Sigmoid colon (tissue), 7 donors: Measurements from ENCODE around the gene ALDH3B1. TPM values are rescaled to one million over a fixed set of nuclear protein-coding genes. Genes with fewer than 3 reads are reported as not detected.

Experiments used
- DNase-seq: peaks from one replicate; pipeline ENCODE4 v3.0.0-alpha.2; 2019
- H3K27ac ChIP-seq, 4 donors: fragments of 200-600 bp; sonication (generic); one replicate each; pipeline ENCODE4 v1.5.1; 2016 to 2019; ENCODE audit warnings: mild to moderate bottlenecking in 1 of 4
- H3K27me3 ChIP-seq, 3 donors: fragments of 200-600 bp; sonication (generic); one replicate each; pipeline ENCODE4 v1.5.1; 2019; ENCODE audit warnings: mild to moderate bottlenecking in 1 of 3
- H3K36me3 ChIP-seq, 4 donors: fragments of 200-600 bp; sonication (generic); one replicate each; pipeline ENCODE4 v1.5.1; 2016 to 2019
- H3K4me1 ChIP-seq, 4 donors: fragments of 200-600 bp; sonication (generic); one replicate each; pipeline ENCODE4 v1.5.1; 2017 to 2019
- H3K4me3 ChIP-seq, 4 donors: fragments of 200-600 bp; sonication (generic); one replicate each; pipeline ENCODE4 v1.5.1; 2017 to 2019; ENCODE audit warnings: mild to moderate bottlenecking in 2 of 4, moderate library complexity in 1 of 4
- H3K9me3 ChIP-seq, 4 donors: fragments of 200-600 bp in 3 of 4; sonication (generic) in 3 of 4; one replicate each; pipeline versions ENCODE4 v1.5.1 to v1.6.1; 2013 to 2019
- EP300 ChIP-seq, 4 donors: sonication (generic); formaldehyde crosslinking; IDR thresholded peaks; one replicate each; pipeline ENCODE4 v1.6.1; 2017; ENCODE audit warnings: antibody characterized with exemption in 4 of 4
- POLR2A ChIP-seq, 2 donors: fragments of 450-650 bp; IDR thresholded peaks; one replicate each; pipeline ENCODE4 v1.6.1; 2016; ENCODE audit warnings: antibody characterized with exemption in 2 of 2, mild to moderate bottlenecking in 2 of 2, moderate library complexity in 2 of 2
- POLR2AphosphoS5 ChIP-seq, 4 donors: sonication (generic); formaldehyde crosslinking; IDR thresholded peaks; one replicate each; pipeline ENCODE4 v1.6.1; 2017; ENCODE audit warnings: antibody characterized with exemption in 4 of 4
- WGBS, 2 donors: extraction: QIAGEN DNeasy Blood & Tissue Kit; methylation state at CpG; one replicate each; pipeline ENCODE4 v1.1.7; 2013; 5-methylcytosine and 5-hydroxymethylcytosine counted together
- intact Hi-C: fragments of 100-400 bp; cut with DNase I; formaldehyde crosslinking; loops from one replicate; pipeline ENCODE4 v1.15.1; 2023
- polyA plus RNA-seq, 3 donors: library from polyadenylated mRNA; stranded (reverse); fragments of 200-250 nt; gene quantifications; one replicate each; pipeline ENCODE4 v1.2.3, GENCODE V29; 2013
- total RNA-seq, 4 donors: library from RNA; depleted of rRNA; stranded (reverse); fragments of >200 nt; gene quantifications; one replicate each; pipeline ENCODE4 v1.1.0, GENCODE V29; 2016
- TF ChIP-seq, protein P1 (sequence below), 4 experiments: fragments of 450-650 bp in 3 of 4; fragments of 200-600 bp in 1 of 4; IDR thresholded peaks; one replicate each; pipeline ENCODE4 v1.5.1; 2016 to 2019; ENCODE audit warnings: antibody characterized with exemption in 4 of 4, mild to moderate bottlenecking in 3 of 4, moderate library complexity in 2 of 4
- donor health status: healthy with polysubstance abuse.
- donor health status: Bipolar disorder and iron deficiency.
- donor health status: healthy.

Gene ALDH3B1
- total and polyA plus RNA-seq, 7 donors, result 6.2 to 14.7 (median 10.9) TPM

DNA sequence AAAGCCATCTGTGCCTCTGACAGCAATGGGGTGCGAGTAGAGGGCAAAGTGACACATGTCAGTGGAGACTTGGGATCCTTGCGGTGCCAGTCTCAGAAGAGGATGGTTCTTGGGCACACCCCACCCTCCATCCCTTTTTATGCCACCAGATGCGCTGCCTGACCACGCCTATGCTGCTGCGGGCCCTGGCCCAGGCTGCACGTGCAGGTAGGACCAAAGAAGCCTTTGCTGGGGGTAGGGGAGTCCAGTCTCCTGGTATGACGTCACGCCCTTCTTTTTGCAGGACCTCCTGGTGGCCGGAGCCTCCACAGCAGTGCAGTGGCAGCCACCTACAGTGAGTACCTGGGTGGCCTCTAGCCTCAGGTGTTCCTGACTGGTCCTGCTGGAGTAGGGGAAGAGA, 21.9 kb downstream of the ALDH3B1 start:
- Histone ChIP-seq H3K4me1 (peaks cover 0 to 32% (median 27%) of the 10 kb centered on the region in 4 donors), H3K4me3 (peak overlapping the region in 1 of 4 donors; percentile 93), H3K36me3 (peaks cover 5 to 45% (median 23%) of the 10 kb centered on the region in 4 donors), H3K27me3 (no peaks in the 10 kb centered on the region), H3K9me3 (no peaks in the 10 kb centered on the region), H3K27ac (peak overlapping the region in 3 of 4 donors; percentile 83 to 95 (median 91))
- intact Hi-C loops, result no loop called here
- no peak for TF ChIP-seq EP300 (IDR thresholded peaks at IDR 0.05)
- 50 to 75% methylated on average over 9 of the region's 9 CpGs for WGBS, 2 donors
- DNase-seq, result no peak

DNA sequence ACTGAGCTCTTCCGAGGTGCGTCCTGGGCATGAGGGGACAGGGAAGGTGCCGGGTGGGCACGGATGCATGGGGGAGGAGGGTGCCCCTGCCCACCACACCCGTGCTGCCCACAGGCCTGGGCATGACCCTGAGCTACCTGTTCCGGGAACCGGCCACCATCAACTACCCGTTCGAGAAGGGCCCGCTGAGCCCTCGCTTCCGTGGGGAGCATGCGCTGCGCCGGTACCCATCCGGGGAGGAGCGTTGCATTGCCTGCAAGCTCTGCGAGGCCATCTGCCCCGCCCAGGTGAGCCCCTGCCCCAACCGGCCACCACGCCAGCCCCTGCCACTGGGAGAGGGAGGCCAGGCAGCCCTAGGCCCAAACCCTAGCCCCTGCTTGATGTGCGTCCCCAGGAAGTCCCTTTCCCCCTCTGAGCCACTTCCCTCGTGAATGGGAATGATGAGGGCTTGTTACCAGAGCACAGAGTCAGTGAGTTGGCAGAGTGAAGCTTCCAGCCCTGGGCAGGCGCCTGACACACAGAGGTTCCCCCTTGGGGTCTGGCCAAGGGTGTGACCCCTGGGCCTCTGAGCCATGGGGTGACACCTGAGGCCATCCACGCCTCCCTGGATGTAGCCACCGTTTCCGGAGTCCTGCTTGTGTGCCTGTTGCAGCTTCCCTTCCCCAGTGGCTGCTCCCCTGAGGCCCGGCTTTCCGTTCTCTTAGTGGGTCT, 23.0 kb downstream of the ALDH3B1 start:
- H3K9me3 ChIP-seq, result no peaks in the 10 kb centered on the region
- intact Hi-C loops, result no loop called here
- TF ChIP-seq, protein P1, sequence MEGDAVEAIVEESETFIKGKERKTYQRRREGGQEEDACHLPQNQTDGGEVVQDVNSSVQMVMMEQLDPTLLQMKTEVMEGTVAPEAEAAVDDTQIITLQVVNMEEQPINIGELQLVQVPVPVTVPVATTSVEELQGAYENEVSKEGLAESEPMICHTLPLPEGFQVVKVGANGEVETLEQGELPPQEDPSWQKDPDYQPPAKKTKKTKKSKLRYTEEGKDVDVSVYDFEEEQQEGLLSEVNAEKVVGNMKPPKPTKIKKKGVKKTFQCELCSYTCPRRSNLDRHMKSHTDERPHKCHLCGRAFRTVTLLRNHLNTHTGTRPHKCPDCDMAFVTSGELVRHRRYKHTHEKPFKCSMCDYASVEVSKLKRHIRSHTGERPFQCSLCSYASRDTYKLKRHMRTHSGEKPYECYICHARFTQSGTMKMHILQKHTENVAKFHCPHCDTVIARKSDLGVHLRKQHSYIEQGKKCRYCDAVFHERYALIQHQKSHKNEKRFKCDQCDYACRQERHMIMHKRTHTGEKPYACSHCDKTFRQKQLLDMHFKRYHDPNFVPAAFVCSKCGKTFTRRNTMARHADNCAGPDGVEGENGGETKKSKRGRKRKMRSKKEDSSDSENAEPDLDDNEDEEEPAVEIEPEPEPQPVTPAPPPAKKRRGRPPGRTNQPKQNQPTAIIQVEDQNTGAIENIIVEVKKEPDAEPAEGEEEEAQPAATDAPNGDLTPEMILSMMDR (IDR thresholded peaks at IDR 0.05), result no peak
- TF ChIP-seq EP300 (IDR thresholded peaks at IDR 0.05), result no peak
- TF ChIP-seq POLR2A (IDR thresholded peaks at IDR 0.05), result no peak
- no peaks in the 10 kb centered on the region for H3K27me3 ChIP-seq
- H3K27ac ChIP-seq, result no peak overlapping the region
- peaks cover 5 to 45% (median 23%) of the 10 kb centered on the region in 4 donors for H3K36me3 ChIP-seq
- DNase-seq, result no peak
- 94 to 95% methylated on average over 29 of the region's 29 CpGs for WGBS, 2 donors
- H3K4me3 ChIP-seq, result no peak overlapping the region
- H3K4me1 ChIP-seq, result peaks cover 0 to 40% (median 36%) of the 10 kb centered on the region in 4 donors

DNA sequence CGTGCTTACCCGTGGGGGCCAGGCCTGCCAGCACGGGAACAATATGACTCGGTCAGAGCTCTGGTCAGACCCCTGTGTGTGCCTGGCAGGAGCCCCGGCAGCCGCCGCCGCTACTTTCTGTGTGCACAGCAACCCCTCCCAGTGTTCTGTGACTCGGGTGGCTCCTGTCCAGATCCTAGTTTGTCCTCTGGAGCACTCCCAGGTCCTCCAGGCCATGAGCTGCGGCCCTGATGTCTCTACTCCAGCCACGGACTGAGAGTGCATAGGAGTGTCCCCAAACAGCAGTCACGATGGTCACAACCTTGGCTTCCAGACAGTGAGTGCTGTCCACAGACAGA, 23.6 kb downstream of the ALDH3B1 start:
- H3K4me1 ChIP-seq, result peaks cover 0 to 45% (median 41%) of the 10 kb centered on the region in 4 donors
- intact Hi-C loops, result no loop called here
- 88 to 92% methylated on average over 12 of the region's 12 CpGs for WGBS, 2 donors

DNA sequence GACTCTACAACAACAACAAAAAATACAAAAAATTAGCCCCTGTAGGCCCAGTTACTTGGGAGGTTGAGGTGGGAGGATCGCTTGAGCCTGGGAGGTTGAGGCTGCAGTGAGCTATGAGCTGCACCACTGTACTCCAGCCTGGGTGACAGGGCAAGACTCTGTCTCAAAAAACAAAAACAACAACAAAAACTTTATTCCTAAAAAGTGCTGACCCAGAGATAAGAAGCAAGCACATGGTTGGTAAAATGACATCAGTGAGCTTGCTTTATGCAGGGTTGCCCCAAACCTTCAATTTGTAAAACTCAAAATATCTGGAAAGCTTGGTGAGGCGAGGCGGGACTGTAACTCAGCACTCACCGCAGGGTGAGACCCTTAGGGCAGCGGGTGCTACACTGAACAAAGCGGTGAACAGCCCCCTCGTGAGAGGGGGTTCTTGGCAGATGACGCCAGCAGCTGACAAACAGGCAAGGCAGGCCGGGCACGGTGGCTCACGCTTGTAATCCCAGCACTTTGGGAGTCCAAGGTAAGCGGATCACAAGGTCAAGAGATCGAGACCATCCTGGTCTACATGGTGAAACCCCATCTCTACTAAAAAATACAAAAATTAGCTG, 25.2 kb downstream of the ALDH3B1 start:
- Histone ChIP-seq H3K9me3 (no peaks in the 10 kb centered on the region), H3K4me1 (peaks cover 0 to 50% (median 48%) of the 10 kb centered on the region in 4 donors), H3K27me3 (no peaks in the 10 kb centered on the region), H3K27ac (no peak overlapping the region), H3K36me3 (peaks cover 5 to 45% (median 23%) of the 10 kb centered on the region in 4 donors), H3K4me3 (no peak overlapping the region)
- no peak for TF ChIP-seq EP300 (IDR thresholded peaks at IDR 0.05)
- TF ChIP-seq, protein P1 (IDR thresholded peaks at IDR 0.05), result no peak
- no peak for TF ChIP-seq POLR2AphosphoS5 (IDR thresholded peaks at IDR 0.05)
- no peak for TF ChIP-seq POLR2A (IDR thresholded peaks at IDR 0.05)
- intact Hi-C loops, result no loop called here
- no peak for DNase-seq
- 90 to 92% methylated on average over 13 of the region's 13 CpGs for WGBS, 2 donors

More for the DNA sequence above, 23.6 kb downstream of the ALDH3B1 start:
- Histone ChIP-seq H3K36me3 (peaks cover 5 to 45% (median 23%) of the 10 kb centered on the region in 4 donors), H3K27me3 (no peaks in the 10 kb centered on the region), H3K4me3 (no peak overlapping the region), H3K27ac (no peak overlapping the region), H3K9me3 (no peaks in the 10 kb centered on the region)
- no peak for DNase-seq
- no peak for TF ChIP-seq POLR2A (IDR thresholded peaks at IDR 0.05)
- no peak for TF ChIP-seq POLR2AphosphoS5 (IDR thresholded peaks at IDR 0.05)
- TF ChIP-seq EP300 (IDR thresholded peaks at IDR 0.05), result no peak
- TF ChIP-seq, protein P1 (IDR thresholded peaks at IDR 0.05), result no peak

DNA sequence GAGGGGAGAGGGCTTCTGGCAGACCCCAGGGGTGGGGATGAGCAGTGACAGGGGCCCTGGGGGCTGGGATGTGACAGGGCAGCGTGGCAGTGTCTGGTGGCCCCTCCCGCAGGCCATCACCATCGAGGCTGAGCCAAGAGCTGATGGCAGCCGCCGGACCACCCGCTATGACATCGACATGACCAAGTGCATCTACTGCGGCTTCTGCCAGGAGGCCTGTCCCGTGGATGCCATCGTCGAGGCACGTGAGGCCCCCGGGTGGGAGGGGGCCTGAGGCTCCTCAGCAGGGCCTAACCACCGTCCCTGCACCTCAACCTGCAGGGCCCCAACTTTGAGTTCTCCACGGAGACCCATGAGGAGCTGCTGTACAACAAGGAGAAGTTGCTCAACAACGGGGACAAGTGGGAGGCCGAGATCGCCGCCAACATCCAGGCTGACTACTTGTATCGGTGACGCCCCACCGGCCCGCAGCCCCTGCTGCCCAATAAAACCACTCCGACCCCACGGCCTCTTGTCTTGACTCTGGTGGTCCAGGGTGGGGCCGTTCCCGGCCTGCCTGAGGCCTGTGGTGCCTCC, 26.1 kb downstream of the ALDH3B1 start:
- H3K4me1 ChIP-seq, result peaks cover 0 to 56% (median 52%) of the 10 kb centered on the region in 4 donors

More for the DNA sequence above, 26.1 kb downstream of the ALDH3B1 start:
- TF ChIP-seq POLR2A (IDR thresholded peaks at IDR 0.05), result no peak
- TF ChIP-seq POLR2AphosphoS5 (IDR thresholded peaks at IDR 0.05), result no peak
- TF ChIP-seq, protein P1 (IDR thresholded peaks at IDR 0.05), result no peak
- no peak for TF ChIP-seq EP300 (IDR thresholded peaks at IDR 0.05)
- intact Hi-C loops, result no loop called here
- WGBS, 2 donors, result 84 to 88% methylated on average over 27 of the region's 27 CpGs
- Histone ChIP-seq H3K4me3 (no peak overlapping the region), H3K27ac (peak overlapping the region; percentile 76 to 91 (median 88)), H3K9me3 (no peaks in the 10 kb centered on the region), H3K27me3 (no peaks in the 10 kb centered on the region), H3K36me3 (peaks cover 5 to 45% (median 23%) of the 10 kb centered on the region in 4 donors)
- peak; percentile 73 for DNase-seq
